Vagina (tissue), 2 donors: ENCODE results near the gene INCENP.

ENCODE experiments used
- CTCF ChIP-seq, 3 experiments: fragments of 450-650 bp in 2 of 3; fragments of 200-600 bp in 1 of 3; sonication (generic) in 1 of 3; IDR thresholded peaks; one replicate each; pipeline ENCODE4 v1.5.1; 2017 to 2019; ENCODE audit warnings: antibody characterized with exemption in 3 of 3, mild to moderate bottlenecking in 2 of 3, moderate library complexity in 2 of 3
- POLR2A ChIP-seq, 2 donors: fragments of 450-650 bp; IDR thresholded peaks; one replicate each; pipeline ENCODE4 v1.6.1; 2017; ENCODE audit warnings: antibody characterized with exemption in 2 of 2, mild to moderate bottlenecking in 2 of 2, moderate library complexity in 2 of 2

DNA sequence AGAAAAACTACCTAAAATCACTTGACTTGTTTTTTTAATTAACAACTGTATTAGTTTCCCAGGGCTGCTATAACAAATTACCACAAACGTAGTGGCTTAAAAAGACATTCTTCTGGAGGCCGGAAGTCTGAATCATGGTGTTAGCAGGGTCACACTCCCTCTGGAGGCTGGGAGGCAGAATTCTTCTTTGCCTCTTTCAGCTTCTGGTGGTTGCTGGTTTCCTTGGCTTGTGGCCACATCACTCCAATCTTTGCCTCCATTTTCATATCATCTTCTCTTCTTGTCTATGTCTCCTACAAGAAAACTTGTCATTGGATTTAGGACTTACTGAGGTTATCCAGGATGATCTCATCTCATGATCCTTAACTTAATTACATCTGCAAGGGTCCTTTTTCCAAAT lies 7.4 kb upstream of the INCENP start:
- TF ChIP-seq CTCF (IDR thresholded peaks at IDR 0.05) (no peak), POLR2A (IDR thresholded peaks at IDR 0.05) (no peak)
